Tongue (tissue), 2 donors: ENCODE measurements around the gene DHRS1. TPM values are rescaled to one million over a fixed set of nuclear protein-coding genes. Genes with fewer than 3 reads are reported as not detected.

Experiments used
- DNase-seq: peaks from one replicate; pipeline ENCODE4 v3.0.0-alpha.2; 2015
- total RNA-seq: library from RNA; depleted of rRNA; stranded (reverse); fragments of >200 nt; gene quantifications from one replicate; pipeline ENCODE4 v1.2.3, GENCODE V29; 2014

DHRS1 gene
- total RNA-seq, 1 donor from 2014 or later, result 13.0 TPM

- DNase-seq, result no peak
Measured at GRCh38 chr14:24262821-24263733, 36.5 kb downstream of the DHRS1 start, which contains the start of gene TGM1. TSS of gene TGM1 (minus strand) at chr14:24263177. CDS start at chr14:24262352, 825 bp downstream.

GRCh38 chr14:24261969-24262327, 37.6 kb downstream of the DHRS1 start:
- DNase-seq, result no peak

- DNase-seq, result no peak
Measured at GRCh38 chr14:24261256-24261968, 38.2 kb downstream of the DHRS1 start.

- DNase-seq, result no peak
Measured at GRCh38 chr14:24260780-24261157, 38.8 kb downstream of the DHRS1 start.

GRCh38 chr14:24260026-24260779, 39.4 kb downstream of the DHRS1 start:
- DNase-seq, result no peak

GRCh38 chr14:24259282-24260025, 40.1 kb downstream of the DHRS1 start:
- DNase-seq, result peak; percentile 74

- no peak for DNase-seq
Measured at GRCh38 chr14:24258548-24259265, 40.9 kb downstream of the DHRS1 start.

- no peak for DNase-seq
Measured at GRCh38 chr14:24258119-24258518, 41.5 kb downstream of the DHRS1 start.

GRCh38 chr14:24256960-24257359, 42.6 kb downstream of the DHRS1 start:
- no peak for DNase-seq

GRCh38 chr14:24255931-24256711, 43.5 kb downstream of the DHRS1 start:
- DNase-seq, result no peak

- no peak for DNase-seq
Measured at GRCh38 chr14:24255438-24255837, 44.1 kb downstream of the DHRS1 start.

- DNase-seq, result no peak
Measured at GRCh38 chr14:24254630-24255392, 44.8 kb downstream of the DHRS1 start.

- DNase-seq, result no peak
Measured at GRCh38 chr14:24253936-24254335, 45.6 kb downstream of the DHRS1 start.

- DNase-seq, result no peak
Measured at GRCh38 chr14:24252289-24253124, 47.1 kb downstream of the DHRS1 start.

- no peak for DNase-seq
Measured at GRCh38 chr14:24251880-24252288, 47.7 kb downstream of the DHRS1 start.

GRCh38 chr14:24250354-24250753, 49.2 kb downstream of the DHRS1 start:
- no peak for DNase-seq

- DNase-seq, result no peak
Measured at GRCh38 chr14:24249230-24250021, 50.2 kb downstream of the DHRS1 start.

GRCh38 chr14:24247422-24247821, 52.2 kb downstream of the DHRS1 start:
- DNase-seq, result no peak
